Astrocyte of the cerebellum (primary cell): ENCODE results near the gene CPXM2.

Source experiments
- DNase-seq: peaks from one replicate; pipeline ENCODE4 v3.0.0-alpha.2; 2011; ENCODE audit warnings: low read depth
- H3K4me3 ChIP-seq: 2 replicates; pipeline ENCODE4 v1.5.1; 2011; ENCODE audit warnings: mild to moderate bottlenecking, low read depth, low read length, moderate library complexity
- CTCF ChIP-seq: IDR thresholded peaks from 2 replicates; pipeline ENCODE4 v1.5.1; 2012; ENCODE audit warnings: low read length, low read depth, moderate library complexity, mild to moderate bottlenecking; ENCODE audit errors: missing control alignments
- in situ Hi-C: cut with HindIII; loops from 2 replicates; pipeline ENCODE4 v1.10.0; 2017; ENCODE audit warnings: low sequenced_read_pairs

CPXM2 gene

DNA sequence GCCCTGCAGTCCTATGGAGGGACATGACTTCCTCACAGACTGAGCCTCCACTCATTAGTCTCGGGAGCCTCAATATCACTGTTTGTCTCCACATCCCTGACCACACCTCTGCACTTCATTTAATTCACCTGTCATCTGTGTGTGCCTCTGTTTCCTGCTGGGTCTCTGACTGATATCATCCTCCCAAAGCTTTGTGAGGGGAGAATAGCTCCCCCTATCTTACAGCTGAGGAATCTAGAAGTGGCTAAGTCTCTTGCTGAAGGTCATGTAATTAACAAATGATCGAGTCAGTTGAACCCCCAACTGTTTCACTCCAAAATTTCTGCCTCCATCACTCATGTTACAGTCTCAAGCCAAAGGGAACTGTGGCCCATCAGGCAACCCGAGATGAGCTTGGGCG is 5.5 kb upstream of the CPXM2 start:
- no peak for DNase-seq
- in situ Hi-C loops = no loop called here
- H3K4me3 ChIP-seq = no peak overlapping the region
- TF ChIP-seq CTCF = no peak

DNA sequence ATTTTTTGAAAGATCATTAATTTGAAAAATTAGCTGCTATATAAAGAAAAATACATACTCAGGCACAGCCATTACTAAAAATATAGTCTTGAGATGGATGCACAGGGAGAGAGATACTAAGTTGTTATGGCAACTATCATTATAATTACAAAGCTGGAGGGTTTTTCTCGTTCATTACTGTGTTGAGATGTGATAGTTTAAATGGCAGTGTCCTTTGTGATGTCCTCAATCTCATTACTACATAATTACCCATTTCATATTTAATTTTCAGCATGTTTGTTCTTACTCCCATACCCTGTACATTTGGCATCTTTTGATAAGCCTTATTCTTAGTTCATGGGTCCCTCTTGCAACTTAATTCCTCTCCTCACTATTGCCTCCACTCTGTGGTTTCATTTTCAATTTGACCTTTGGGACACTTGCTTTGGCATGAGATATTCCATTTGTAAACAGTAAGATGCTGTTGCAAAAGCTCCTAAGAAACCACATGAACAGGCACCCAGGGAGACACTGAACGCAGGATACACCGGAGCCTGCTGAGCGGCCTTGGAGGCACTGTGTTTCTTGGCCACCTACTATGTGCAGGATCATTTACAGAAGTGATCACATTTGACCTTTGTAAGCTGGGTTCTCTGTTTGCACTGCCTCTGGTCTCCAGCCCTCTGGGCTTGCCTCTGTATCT is 4.8 kb upstream of the CPXM2 start:
- no peak for TF ChIP-seq CTCF
- in situ Hi-C loops = no loop called here

DNA sequence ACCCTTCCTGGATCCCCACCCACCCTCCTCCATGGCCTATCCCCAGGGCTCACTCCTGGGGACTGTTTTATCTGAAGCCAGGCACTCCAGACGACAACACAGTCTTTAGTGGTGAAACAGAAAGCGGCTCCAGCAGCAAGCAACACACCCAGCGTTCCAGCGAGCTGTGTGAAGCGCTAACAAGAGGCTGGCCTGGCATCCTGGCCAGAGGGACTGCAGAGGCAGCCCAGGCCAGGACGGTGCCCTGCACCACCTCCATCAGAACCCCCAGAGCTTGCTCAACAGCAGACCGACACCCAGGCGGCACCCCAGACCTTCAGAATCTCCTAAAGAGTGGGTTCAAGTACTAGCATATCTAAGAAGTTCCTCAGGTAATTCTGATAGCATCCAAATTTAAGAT is 2.0 kb upstream of the CPXM2 start:
- in situ Hi-C loops = no loop called here
- TF ChIP-seq CTCF = no peak

More for the DNA sequence above, 4.8 kb upstream of the CPXM2 start:
- H3K4me3 ChIP-seq = no peak overlapping the region
- DNase-seq = no peak

DNA sequence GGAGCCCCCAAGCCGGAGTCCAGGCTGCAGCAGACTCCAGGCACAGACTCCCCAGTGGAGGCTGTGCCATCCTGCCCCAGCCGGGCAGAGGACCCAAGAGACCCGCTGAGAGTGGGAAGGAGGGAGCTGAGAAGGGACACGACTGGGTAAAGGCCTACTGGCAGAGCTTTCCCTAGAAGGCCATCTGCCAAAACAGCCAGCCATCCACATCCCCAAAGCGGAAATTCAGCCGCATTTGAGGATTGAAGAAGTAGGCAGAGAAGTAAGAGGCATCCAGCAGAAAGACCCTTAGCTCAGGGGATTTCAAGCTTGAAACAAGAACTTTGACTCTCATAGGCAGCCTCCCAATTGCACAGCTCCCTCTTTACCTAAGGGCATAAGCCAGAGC is 857 bp downstream of the CPXM2 start:
- no peak overlapping the region for H3K4me3 ChIP-seq
- in situ Hi-C loops = no loop called here
- no peak for DNase-seq
- TF ChIP-seq CTCF = no peak

More for the DNA sequence above, 2.0 kb upstream of the CPXM2 start:
- no peak overlapping the region for H3K4me3 ChIP-seq
- no peak for DNase-seq

DNA sequence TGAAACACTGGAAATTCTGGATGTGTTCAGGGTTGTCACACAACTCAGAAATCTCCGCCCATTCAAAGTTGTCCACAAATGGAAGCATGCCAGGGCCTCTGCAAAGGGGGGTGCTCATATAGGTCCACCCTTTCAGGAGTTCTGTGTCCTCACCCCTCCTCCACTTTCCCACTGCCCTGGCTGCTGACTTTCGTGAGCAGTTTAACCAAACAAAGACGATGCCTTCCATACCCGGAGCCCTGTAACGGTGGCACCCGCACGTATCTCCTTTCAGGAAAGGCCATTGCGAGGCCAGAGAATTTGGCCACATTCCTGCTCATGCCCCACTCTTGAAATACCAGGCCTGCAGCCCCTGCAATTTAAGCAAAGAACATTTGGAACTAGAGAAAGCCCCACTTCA is 1.4 kb downstream of the CPXM2 start:
- TF ChIP-seq CTCF = no peak
- H3K4me3 ChIP-seq = no peak overlapping the region
- no peak for DNase-seq
- in situ Hi-C loops = no loop called here

- no peak for TF ChIP-seq CTCF
- no peak overlapping the region for H3K4me3 ChIP-seq
- no peak for DNase-seq
- in situ Hi-C loops = no loop called here
Observed at GRCh38 chr10:123889821-123890220, 1.8 kb downstream of the CPXM2 start.
